ACC112 (cell line): ENCODE measurements around the gene GFY.

Source experiments
- H2AFZ ChIP-seq: fragments of 200-600 bp; sonication (generic); one replicate; pipeline ENCODE4 v1.6.0; 2017; ENCODE audit warnings: antibody characterized with exemption, low read length; ENCODE audit not compliant: unreplicated experiment
- H3K27ac ChIP-seq: fragments of 200-600 bp; sonication (generic); 2 replicates; pipeline ENCODE4 v1.5.1; 2014; ENCODE audit warnings: low read depth, mild to moderate bottlenecking, antibody characterized with exemption, low read length, moderate library complexity
- H3K27me3 ChIP-seq: fragments of 200-600 bp; sonication (generic); 2 replicates; pipeline ENCODE4 v1.6.1; 2014; ENCODE audit warnings: mild to moderate bottlenecking, antibody characterized with exemption, low read length, moderate library complexity, mixed read lengths; ENCODE audit not compliant: insufficient read depth
- H3K36me3 ChIP-seq: fragments of 200-600 bp; sonication (generic); 2 replicates; pipeline ENCODE4 v1.6.1; 2016; ENCODE audit warnings: mild to moderate bottlenecking, antibody characterized with exemption, low read length, moderate library complexity, mixed read lengths; ENCODE audit not compliant: insufficient read depth
- H3K4me1 ChIP-seq: fragments of 200-600 bp; sonication (generic); one replicate; pipeline ENCODE4 v1.6.1; 2016; ENCODE audit warnings: low read length, mixed read lengths; ENCODE audit not compliant: insufficient read depth, unreplicated experiment, control insufficient read depth
- H3K4me3 ChIP-seq: fragments of 200-600 bp; sonication (generic); 2 replicates; pipeline ENCODE4 v1.5.1; 2014; ENCODE audit warnings: mild to moderate bottlenecking, low read depth, low read length
- H3K79me2 ChIP-seq: fragments of 200-600 bp; sonication (generic); one replicate; pipeline ENCODE4 v1.6.0; 2016; ENCODE audit warnings: low read length; ENCODE audit not compliant: control insufficient read depth, unreplicated experiment, insufficient read depth

GFY gene

GRCh38 chr19:49421039-49421877 is 3.9 kb upstream of the GFY start:
- H3K4me3 ChIP-seq, result peak overlapping the region; percentile 56
- H3K27me3 ChIP-seq, result peaks cover 73% of the 10 kb centered on the region
- peaks cover 11% of the 10 kb centered on the region for H3K4me1 ChIP-seq

GRCh38 chr19:49421878-49422202 is 3.3 kb upstream of the GFY start:
- peaks cover 13% of the 10 kb centered on the region for H3K4me1 ChIP-seq
- no peaks in the 10 kb centered on the region for H3K79me2 ChIP-seq
- H3K36me3 ChIP-seq, result no peaks in the 10 kb centered on the region
- peaks cover 79% of the 10 kb centered on the region for H3K27me3 ChIP-seq
- no peak overlapping the region for H3K27ac ChIP-seq
- no peak overlapping the region for H2AFZ ChIP-seq
- no peak overlapping the region for H3K4me3 ChIP-seq

More at GRCh38 chr19:49421039-49421877, 3.9 kb upstream of the GFY start:
- Histone ChIP-seq H3K36me3 (no peaks in the 10 kb centered on the region), H3K79me2 (no peaks in the 10 kb centered on the region), H2AFZ (no peak overlapping the region), H3K27ac (no peak overlapping the region)

GRCh38 chr19:49422407-49423070 is 2.6 kb upstream of the GFY start:
- Histone ChIP-seq H3K36me3 (no peaks in the 10 kb centered on the region), H2AFZ (no peak overlapping the region), H3K79me2 (no peaks in the 10 kb centered on the region), H3K27ac (no peak overlapping the region), H3K27me3 (peaks cover 79% of the 10 kb centered on the region), H3K4me1 (peaks cover 13% of the 10 kb centered on the region), H3K4me3 (peak overlapping the region; percentile 65)

GRCh38 chr19:49423071-49423984 is 1.9 kb upstream of the GFY start, which contains the start of gene PTH2:
Gene PTH2, minus strand, starts transcription at chr19:49423441. Its CDS starts 102 bp downstream, at chr19:49423339.
- H2AFZ ChIP-seq, result no peak within 1 kb of the TSS
- no peak within 1 kb of the TSS for H3K27ac ChIP-seq
- peak within 1 kb of the TSS; percentile 65 for H3K4me3 ChIP-seq
- no peaks in the 10 kb centered on the region for H3K79me2 ChIP-seq
- H3K36me3 ChIP-seq, result no peaks in the 10 kb centered on the region
- H3K27me3 ChIP-seq, result peaks cover 79% of the 10 kb centered on the region
- H3K4me1 ChIP-seq, result peaks cover 13% of the 10 kb centered on the region

GRCh38 chr19:49423985-49424303 is 1.2 kb upstream of the GFY start:
- Histone ChIP-seq H3K4me1 (peaks cover 13% of the 10 kb centered on the region), H3K27ac (no peak overlapping the region), H3K4me3 (no peak overlapping the region), H3K27me3 (peaks cover 78% of the 10 kb centered on the region), H3K36me3 (no peaks in the 10 kb centered on the region), H2AFZ (no peak overlapping the region), H3K79me2 (no peaks in the 10 kb centered on the region)

- no peak overlapping the region for H3K4me3 ChIP-seq
- no peak overlapping the region for H2AFZ ChIP-seq
- H3K79me2 ChIP-seq, result no peaks in the 10 kb centered on the region
- peaks cover 68% of the 10 kb centered on the region for H3K27me3 ChIP-seq
- no peaks in the 10 kb centered on the region for H3K36me3 ChIP-seq
- no peak overlapping the region for H3K27ac ChIP-seq
- H3K4me1 ChIP-seq, result peaks cover 13% of the 10 kb centered on the region
Observed at GRCh38 chr19:49425922-49426592, 869 bp downstream of the GFY start.

GRCh38 chr19:49427339-49427738 is 2.2 kb downstream of the GFY start:
- Histone ChIP-seq H3K4me3 (no peak overlapping the region), H3K4me1 (peaks cover 7% of the 10 kb centered on the region), H3K36me3 (no peaks in the 10 kb centered on the region), H3K27ac (no peak overlapping the region), H2AFZ (no peak overlapping the region), H3K79me2 (no peaks in the 10 kb centered on the region), H3K27me3 (peaks cover 57% of the 10 kb centered on the region)

- H3K79me2 ChIP-seq, result no peaks in the 10 kb centered on the region
- peak overlapping the region; percentile 44; the same call in 1 of the 2 replicates for H3K4me3 ChIP-seq
- no peaks in the 10 kb centered on the region for H3K36me3 ChIP-seq
- H3K27me3 ChIP-seq, result peaks cover 51% of the 10 kb centered on the region
- peak overlapping the region; percentile 33 for H2AFZ ChIP-seq
- H3K27ac ChIP-seq, result no peak overlapping the region
- H3K4me1 ChIP-seq, result peaks cover 7% of the 10 kb centered on the region
Observed at GRCh38 chr19:49427855-49428546, 2.8 kb downstream of the GFY start.

- peaks cover 43% of the 10 kb centered on the region for H3K27me3 ChIP-seq
- H3K4me1 ChIP-seq, result peaks cover 7% of the 10 kb centered on the region
- H2AFZ ChIP-seq, result no peak overlapping the region
- no peak overlapping the region for H3K4me3 ChIP-seq
- H3K36me3 ChIP-seq, result no peaks in the 10 kb centered on the region
- no peaks in the 10 kb centered on the region for H3K79me2 ChIP-seq
- no peak overlapping the region for H3K27ac ChIP-seq
Observed at GRCh38 chr19:49428547-49429451, 3.6 kb downstream of the GFY start.
